H1 (cell line): ENCODE data around the gene SLC3A2. TPM values are rescaled to one million over a fixed set of nuclear protein-coding genes. Genes with fewer than 3 reads are reported as not detected.

Source experiments
- BACH1 ChIP-seq: IDR thresholded peaks from 2 replicates; pipeline ENCODE4 v1.6.1; 2012; ENCODE audit warnings: low read length, improper control_type of control experiment
- BCL11A ChIP-seq, 2 experiments: IDR thresholded peaks; one replicate each; pipeline ENCODE4 v1.6.1; 2011; ENCODE audit warnings: low read depth in 2 of 2, low read length in 2 of 2, mild to moderate bottlenecking in 2 of 2
- BRCA1 ChIP-seq: IDR thresholded peaks from 2 replicates; pipeline ENCODE4 v1.6.1; 2012; ENCODE audit warnings: low read depth, low read length, improper control_type of control experiment
- CBX5 ChIP-seq: fragments of 300-800, 300-1000 bp; sonication (generic); IDR thresholded peaks from 2 replicates; pipeline ENCODE4 v1.7.1; 2016; ENCODE audit warnings: antibody characterized with exemption, low read length, low read depth
- CBX8 ChIP-seq: fragments of 300-800, 300-1000 bp; sonication (generic); IDR thresholded peaks from 2 replicates; pipeline ENCODE4 v1.7.1; 2016; ENCODE audit warnings: low read depth, low read length, borderline replicate concordance
- EP300 ChIP-seq, 2 experiments: IDR thresholded peaks; 1 replicate in 1 of 2; 2 replicates in 1 of 2; pipeline ENCODE4 v1.6.1; 2011 to 2012; ENCODE audit warnings: low read depth in 2 of 2, low read length in 2 of 2, mild to moderate bottlenecking in 2 of 2, borderline replicate concordance in 1 of 2, inconsistent platforms in 1 of 2, moderate library complexity in 1 of 2
- EZH2 ChIP-seq: fragments of 200-600 bp; sonication (generic); IDR thresholded peaks from 2 replicates; pipeline ENCODE4 v1.7.1; 2012; ENCODE audit warnings: low read depth, mild to moderate bottlenecking, moderate library complexity, low read length, inconsistent platforms; ENCODE audit not compliant: severe bottlenecking
- HDAC2 ChIP-seq, 2 experiments: fragments of 300-600 bp in 1 of 2; sonication (generic) in 1 of 2; IDR thresholded peaks; 2 replicates each; pipeline ENCODE4 v1.6.1; 2011 to 2012; ENCODE audit warnings: low read depth in 2 of 2, low read length in 2 of 2, mild to moderate bottlenecking in 2 of 2, moderate library complexity in 2 of 2, borderline replicate concordance in 1 of 2, inconsistent platforms in 1 of 2
- HDAC6 ChIP-seq: IDR thresholded peaks from one replicate; pipeline ENCODE4 v1.7.1; 2012; ENCODE audit warnings: low read depth, mild to moderate bottlenecking, inconsistent platforms, low read length, moderate library complexity
- JUND ChIP-seq: IDR thresholded peaks from 2 replicates; pipeline ENCODE4 v1.6.1; 2011; ENCODE audit warnings: mild to moderate bottlenecking, improper control_type of control experiment, low read length
- KDM5A ChIP-seq: fragments of 200-600 bp; IDR thresholded peaks from 2 replicates; pipeline ENCODE4 v1.7.1; 2012; ENCODE audit warnings: mild to moderate bottlenecking, low read length, inconsistent platforms, mixed read lengths
- MAFK ChIP-seq: IDR thresholded peaks from 2 replicates; pipeline ENCODE4 v1.6.1; 2012; ENCODE audit warnings: low read depth, mild to moderate bottlenecking, improper control_type of control experiment, low read length
- MAX ChIP-seq: IDR thresholded peaks from 2 replicates; pipeline ENCODE4 v1.6.1; 2012; ENCODE audit warnings: inconsistent platforms
- POLR2A ChIP-seq, 2 experiments: IDR thresholded peaks; 1 replicate in 1 of 2; 2 replicates in 1 of 2; pipeline ENCODE4 v1.6.1; 2011; ENCODE audit warnings: low read depth in 2 of 2, low read length in 2 of 2, mild to moderate bottlenecking in 2 of 2; ENCODE audit errors: control extremely low read depth in 1 of 2
- POLR2AphosphoS5 ChIP-seq: IDR thresholded peaks from 2 replicates; pipeline ENCODE4 v1.6.1; 2011; ENCODE audit warnings: low read depth, low read length
- RAD21 ChIP-seq, 2 experiments: IDR thresholded peaks in 1 of 2; conservative IDR thresholded peaks in 1 of 2; 2 replicates each; pipeline ENCODE4 v1.6.1; 2011; ENCODE audit warnings: low read depth in 2 of 2, low read length in 2 of 2, improper control_type of control experiment in 1 of 2, inconsistent platforms in 1 of 2, mild to moderate bottlenecking in 1 of 2, moderate library complexity in 1 of 2
- RBBP5 ChIP-seq: IDR thresholded peaks from 2 replicates; pipeline ENCODE4 v1.7.1; 2012; ENCODE audit warnings: low read depth, mild to moderate bottlenecking, inconsistent platforms, low read length, moderate library complexity, borderline replicate concordance
- SP4 ChIP-seq: IDR thresholded peaks from 2 replicates; pipeline ENCODE4 v1.6.1; 2012; ENCODE audit warnings: low read length, inconsistent platforms
- TEAD4 ChIP-seq: IDR thresholded peaks from 2 replicates; pipeline ENCODE4 v1.6.1; 2012; ENCODE audit warnings: low read depth, low read length, inconsistent platforms, mixed read lengths
- YY1 ChIP-seq: IDR thresholded peaks from 2 replicates; pipeline ENCODE4 v1.6.1; 2011; ENCODE audit warnings: low read depth, mild to moderate bottlenecking, low read length
- ZNF274 ChIP-seq: IDR thresholded peaks from 2 replicates; pipeline ENCODE4 v1.7.0; 2012; ENCODE audit warnings: low read length, borderline replicate concordance; ENCODE audit errors: extremely low read depth
- polyA plus RNA-seq, 7 experiments: library from polyadenylated mRNA; depleted of rRNA in 3 of 7; stranded (reverse) in 5 of 7; unstranded in 2 of 7; fragments of >200 nt in 5 of 7; fragments of 200-250 nt in 2 of 7; gene quantifications; 1 replicate in 5 of 7; 2 replicates in 1 of 7; 4 replicates in 1 of 7; pipeline versions ENCODE4 v1.2.1 to v1.2.3, GENCODE V29; 2011 to 2013; ENCODE audit warnings: missing spikeins in 2 of 7, mixed read lengths in 2 of 7
- total RNA-seq: library from RNA; stranded (reverse); fragmentation: NEBNext Ultra II Directional; extraction: Animal tissue kit (Norgen Biotek cat#: 25700); gene quantifications from 2 replicates; pipeline ENCODE4 v1.2.1, GENCODE V29; 2021
- TF ChIP-seq, protein P1 (sequence below): IDR thresholded peaks from 2 replicates; pipeline ENCODE4 v1.6.1; 2011; ENCODE audit warnings: low read length, improper control_type of control experiment
- TF ChIP-seq, protein P2 (sequence below): IDR thresholded peaks from 2 replicates; pipeline ENCODE4 v1.6.1; 2012; ENCODE audit warnings: inconsistent platforms

SLC3A2 gene
- total and polyA plus RNA-seq, 2 of the 8 experiments (the other 6 are each of a cell fraction or from before 2014, with no cell fraction given) = 410 to 435 TPM

DNA sequence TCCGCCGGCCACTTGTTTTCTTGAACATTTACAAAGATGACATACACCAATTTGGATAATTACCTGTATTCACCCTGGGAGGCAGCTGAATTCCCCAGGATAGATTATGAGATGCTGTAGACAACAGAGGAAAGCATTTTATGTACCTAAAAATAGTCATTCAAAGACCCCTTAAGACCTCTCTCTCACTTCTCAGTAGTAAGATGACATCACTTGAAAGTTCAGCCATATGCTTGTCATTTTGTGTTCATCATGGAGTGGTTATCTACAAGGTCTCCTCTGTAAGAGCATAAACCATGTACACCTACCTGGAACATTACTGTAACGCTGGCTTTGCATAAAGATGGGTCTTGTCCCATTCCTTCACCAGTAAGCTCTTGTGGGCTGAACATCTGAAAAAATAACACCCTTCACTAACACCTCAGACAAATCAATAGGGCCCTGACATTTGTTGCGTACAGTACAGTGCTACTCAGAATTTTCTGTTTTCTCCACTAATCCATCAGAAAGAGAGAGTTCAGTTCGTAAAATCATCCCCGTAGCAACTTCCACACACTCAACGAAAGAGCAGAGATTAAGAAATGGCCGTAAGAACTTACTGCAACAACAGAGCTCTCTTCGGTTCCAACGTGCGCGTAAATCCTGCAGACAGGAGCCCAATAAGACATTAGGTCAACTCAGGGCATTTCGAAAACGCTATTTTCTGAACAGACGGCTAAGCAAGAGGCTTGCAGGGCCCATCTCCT is 25.7 kb upstream of the SLC3A2 start (continued):
- TF ChIP-seq EP300 (IDR thresholded peaks at IDR 0.05; ENCODE audit: borderline replicate concordance in 1 of 2, low read depth in 2 of 2, low read length in 2 of 2) (no peak), CBX5 (no peak), POLR2A (IDR thresholded peaks at IDR 0.05; ENCODE audit: control extremely low read depth in 1 of 2, low read depth in 2 of 2, low read length in 2 of 2) (peak; percentile 6 to 58; a peak in 2 of 3 replicates), CBX8 (no peak), BRCA1 (no peak; the same call in 1 of the 2 replicates), POLR2AphosphoS5 (peak; percentile 39), MAFK (no peak), YY1 (no peak), KDM5A (no peak), MAX (no peak), SP4 (no peak), HDAC2 (IDR thresholded peaks at IDR 0.05; ENCODE audit: borderline replicate concordance in 1 of 2, low read depth in 2 of 2, low read length in 2 of 2) (no peak), HDAC6 (no peak), ZNF274 (no peak), RAD21 (IDR thresholded peaks at IDR 0.05 in 1 of 2, conservative IDR thresholded peaks at IDR 0.05 in 1 of 2; ENCODE audit: low read depth in 2 of 2, low read length in 2 of 2) (no peak), JUND (no peak), TEAD4 (no peak), EZH2 (no peak), RBBP5 (no peak), BCL11A (IDR thresholded peaks at IDR 0.05; ENCODE audit: low read depth in 2 of 2, low read length in 2 of 2) (no peak), BACH1 (no peak)
- TF ChIP-seq, protein P1, sequence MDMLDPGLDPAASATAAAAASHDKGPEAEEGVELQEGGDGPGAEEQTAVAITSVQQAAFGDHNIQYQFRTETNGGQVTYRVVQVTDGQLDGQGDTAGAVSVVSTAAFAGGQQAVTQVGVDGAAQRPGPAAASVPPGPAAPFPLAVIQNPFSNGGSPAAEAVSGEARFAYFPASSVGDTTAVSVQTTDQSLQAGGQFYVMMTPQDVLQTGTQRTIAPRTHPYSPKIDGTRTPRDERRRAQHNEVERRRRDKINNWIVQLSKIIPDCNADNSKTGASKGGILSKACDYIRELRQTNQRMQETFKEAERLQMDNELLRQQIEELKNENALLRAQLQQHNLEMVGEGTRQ = no peak
- TF ChIP-seq, protein P2, sequence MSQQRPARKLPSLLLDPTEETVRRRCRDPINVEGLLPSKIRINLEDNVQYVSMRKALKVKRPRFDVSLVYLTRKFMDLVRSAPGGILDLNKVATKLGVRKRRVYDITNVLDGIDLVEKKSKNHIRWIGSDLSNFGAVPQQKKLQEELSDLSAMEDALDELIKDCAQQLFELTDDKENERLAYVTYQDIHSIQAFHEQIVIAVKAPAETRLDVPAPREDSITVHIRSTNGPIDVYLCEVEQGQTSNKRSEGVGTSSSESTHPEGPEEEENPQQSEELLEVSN = no peak
